HEK293T (cell line): ENCODE results near the gene CLCF1.

Experiments
- CTBP1 ChIP-seq: fragments of 450-650 bp; IDR thresholded peaks from 2 replicates; pipeline ENCODE4 v1.6.1; 2016; ENCODE audit warnings: borderline replicate concordance
- FOXK2 ChIP-seq: fragments of 450-650 bp; IDR thresholded peaks from 2 replicates; pipeline ENCODE4 v1.6.1; 2016; ENCODE audit warnings: mild to moderate bottlenecking
- FOXM1 ChIP-seq: fragments of 450-650 bp; IDR thresholded peaks from 2 replicates; pipeline ENCODE4 v1.6.1; 2017; ENCODE audit warnings: mild to moderate bottlenecking, borderline replicate concordance
- SP1 ChIP-seq: fragments of 450-650 bp; IDR thresholded peaks from 2 replicates; pipeline ENCODE4 v1.6.1; 2017
- SUZ12 ChIP-seq: fragments of 450-650 bp; IDR thresholded peaks from 2 replicates; pipeline ENCODE4 v1.6.1; 2016; ENCODE audit warnings: mild to moderate bottlenecking
- TARDBP ChIP-seq: fragments of 450-650 bp; IDR thresholded peaks from 2 replicates; pipeline ENCODE4 v1.6.1; 2016
- TF ChIP-seq, protein P1 (sequence below): fragments of 450-650 bp; IDR thresholded peaks from 2 replicates; pipeline ENCODE4 v1.6.1; 2016

- TF ChIP-seq SP1, result no peak
- no peak for TF ChIP-seq SUZ12
- TF ChIP-seq TARDBP, result no peak
- TF ChIP-seq FOXM1, result no peak
- no peak for TF ChIP-seq CTBP1
- TF ChIP-seq, protein P1, sequence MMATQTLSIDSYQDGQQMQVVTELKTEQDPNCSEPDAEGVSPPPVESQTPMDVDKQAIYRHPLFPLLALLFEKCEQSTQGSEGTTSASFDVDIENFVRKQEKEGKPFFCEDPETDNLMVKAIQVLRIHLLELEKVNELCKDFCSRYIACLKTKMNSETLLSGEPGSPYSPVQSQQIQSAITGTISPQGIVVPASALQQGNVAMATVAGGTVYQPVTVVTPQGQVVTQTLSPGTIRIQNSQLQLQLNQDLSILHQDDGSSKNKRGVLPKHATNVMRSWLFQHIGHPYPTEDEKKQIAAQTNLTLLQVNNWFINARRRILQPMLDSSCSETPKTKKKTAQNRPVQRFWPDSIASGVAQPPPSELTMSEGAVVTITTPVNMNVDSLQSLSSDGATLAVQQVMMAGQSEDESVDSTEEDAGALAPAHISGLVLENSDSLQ, result no peak
- TF ChIP-seq FOXK2, result no peak
Observed at GRCh38 chr11:67420147-67420645, 46.8 kb upstream of the CLCF1 start.
